ENCODE results near the gene ADGRE2.
A peak's percentile ranks its signal among the peaks of the same experiment; 100 is the strongest.

Gene ADGRE2

DNA sequence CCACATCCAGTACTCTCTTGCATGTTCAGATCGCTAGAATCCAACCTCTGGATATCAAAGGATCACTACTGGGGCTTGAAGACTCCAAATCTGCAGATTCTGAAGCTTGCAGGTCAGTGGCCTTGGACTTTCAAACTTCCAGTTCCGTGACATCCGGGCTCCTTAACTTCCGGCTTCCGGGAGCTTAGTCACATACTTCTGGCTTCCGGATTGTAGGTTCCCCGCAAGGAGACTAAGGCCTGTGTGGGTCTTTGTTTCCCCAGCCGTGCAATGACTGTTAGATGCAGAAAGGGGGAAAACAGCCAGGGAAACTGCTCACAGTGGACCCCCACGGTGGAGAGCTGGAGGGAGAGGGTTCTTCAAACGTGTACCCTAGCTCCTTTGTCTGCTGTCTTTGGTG is 47.2 kb downstream of the ADGRE2 start:
- DNase-seq, result no peak

DNA sequence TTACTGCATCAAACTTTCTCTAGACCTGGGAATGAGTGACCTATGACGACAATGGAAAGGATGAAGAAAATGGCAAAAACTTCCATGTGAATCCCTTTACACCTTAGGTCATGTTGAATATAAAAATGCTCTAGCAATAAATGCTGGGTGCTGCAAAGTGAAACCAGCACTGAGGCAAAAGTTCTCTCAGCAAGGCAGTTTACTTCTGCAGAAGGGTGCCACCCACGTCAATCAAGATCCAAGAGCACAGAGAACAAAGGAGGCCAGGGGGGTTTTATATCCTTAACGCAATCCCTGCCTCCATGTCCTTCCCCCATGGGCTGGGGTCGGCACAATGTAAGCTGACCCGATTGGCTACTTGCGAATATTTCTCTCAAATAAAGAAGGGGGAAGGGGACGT is 49.8 kb downstream of the ADGRE2 start:
- DNase-seq, result no peak

- DNase-seq, result no peak
These were observed 56.2 kb downstream of the ADGRE2 start for GRCh38 chr19:14722127-14722526.

- no peak for DNase-seq
These were observed 59.2 kb downstream of the ADGRE2 start for GRCh38 chr19:14719162-14719561.

GRCh38 chr19:14718522-14719116 is 59.7 kb downstream of the ADGRE2 start:
- DNase-seq, result no peak

DNA sequence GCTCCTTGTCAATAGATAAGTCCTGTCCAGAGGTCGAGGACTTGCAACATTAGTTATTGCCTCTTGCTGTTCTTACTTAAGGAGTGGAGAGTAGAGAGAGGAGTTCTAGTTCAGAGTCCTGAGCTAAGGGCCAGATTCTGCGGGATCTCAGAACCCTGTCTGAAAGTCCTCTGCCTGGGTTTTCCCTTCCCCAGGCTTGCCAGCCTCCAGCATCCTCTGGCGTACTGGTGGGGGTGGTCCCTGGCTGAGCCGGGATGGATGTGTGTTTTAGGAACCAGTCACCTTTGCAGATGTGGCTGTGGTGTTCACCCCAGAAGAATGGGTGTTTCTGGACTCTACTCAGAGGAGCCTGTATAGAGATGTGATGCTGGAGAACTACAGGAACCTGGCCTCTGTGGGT is 62.5 kb downstream of the ADGRE2 start:
- DNase-seq, result no peak

DNA sequence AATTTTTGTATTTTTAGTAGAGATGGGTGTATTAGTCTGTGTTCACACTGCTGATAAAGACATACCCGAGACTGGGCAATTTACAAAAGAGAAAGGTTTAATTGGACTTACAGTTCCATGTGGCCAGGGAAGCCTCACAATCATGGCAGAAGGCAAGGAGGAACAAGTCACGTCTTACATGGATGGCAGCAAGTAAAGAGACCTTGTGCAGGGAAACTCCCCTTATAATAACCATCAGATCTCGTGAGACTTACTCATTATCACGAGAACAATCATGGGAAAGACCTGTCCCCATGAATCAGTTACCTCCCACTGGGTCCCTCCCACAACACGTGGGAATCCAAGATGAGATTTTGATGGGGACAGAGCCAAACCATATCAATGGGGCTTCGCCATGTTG is 73.9 kb downstream of the ADGRE2 start:
- DNase-seq, result no peak

GRCh38 chr19:14703833-14704232 is 74.5 kb downstream of the ADGRE2 start:
- no peak for DNase-seq

DNA sequence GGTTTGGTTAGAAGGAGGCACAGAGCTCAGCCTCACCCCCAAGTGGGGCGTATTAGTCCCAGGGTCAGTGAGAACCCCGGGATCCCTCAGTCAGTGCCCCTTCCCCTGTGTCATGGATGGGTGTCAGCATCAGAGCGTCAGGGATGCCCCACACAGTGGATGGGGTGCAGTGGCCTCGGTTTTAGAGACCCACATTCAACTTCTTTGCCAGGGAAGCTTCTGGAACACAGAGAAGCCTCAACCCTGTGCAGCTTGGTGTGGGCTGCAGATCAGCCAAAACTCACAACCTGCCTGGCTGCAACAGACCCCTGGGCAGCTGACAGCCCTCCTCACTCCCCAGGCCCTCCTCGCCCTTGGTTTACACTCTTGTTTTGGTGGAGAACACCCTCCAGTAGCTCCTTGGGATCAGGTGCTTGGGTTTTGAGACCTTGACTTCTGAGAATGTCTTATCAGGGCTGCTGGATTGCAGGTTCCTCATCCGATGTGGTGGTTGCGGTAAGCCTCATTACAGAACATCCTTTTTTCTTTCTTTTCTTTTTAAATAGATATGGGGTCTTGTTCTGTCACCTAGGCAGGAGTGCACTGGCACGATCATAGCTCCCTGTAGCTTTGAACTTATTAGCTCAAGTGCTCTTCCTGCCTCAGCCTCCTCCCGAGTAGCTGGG is 77.5 kb downstream of the ADGRE2 start:
- no peak for DNase-seq

- no peak for DNase-seq
These were observed 78.7 kb downstream of the ADGRE2 start for GRCh38 chr19:14699641-14700040.

DNA sequence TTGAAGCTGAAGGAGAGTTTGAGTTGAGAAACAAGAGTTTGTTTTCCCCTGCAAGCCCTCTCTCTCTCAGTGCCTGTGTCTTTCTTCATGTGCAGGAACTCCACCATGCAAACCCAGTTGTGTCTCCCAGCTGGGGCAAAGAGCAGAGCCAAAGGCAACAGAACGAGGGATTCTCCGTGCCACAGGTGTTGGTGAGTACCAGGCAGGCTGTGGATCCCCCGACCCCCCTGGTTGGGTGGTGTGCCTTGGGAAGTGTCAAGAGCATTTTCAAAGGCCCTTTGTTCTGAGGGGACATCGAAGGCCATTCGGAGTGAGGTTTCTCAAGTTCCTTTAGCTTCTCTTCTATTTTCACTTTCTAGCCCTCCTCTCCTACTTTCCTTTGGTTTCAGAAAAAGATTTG is 82.9 kb downstream of the ADGRE2 start:
- DNase-seq, result no peak

- DNase-seq, result no peak
These were observed 83.6 kb downstream of the ADGRE2 start for GRCh38 chr19:14694641-14695266.

GRCh38 chr19:14689598-14690503 is 88.5 kb downstream of the ADGRE2 start, which contains the start of gene ZNF333:
Gene ZNF333, plus strand, starts transcription at chr19:14690048. Its CDS starts 3,444 bp downstream, at chr19:14693492.
- DNase-seq, result peak; percentile 72

DNA sequence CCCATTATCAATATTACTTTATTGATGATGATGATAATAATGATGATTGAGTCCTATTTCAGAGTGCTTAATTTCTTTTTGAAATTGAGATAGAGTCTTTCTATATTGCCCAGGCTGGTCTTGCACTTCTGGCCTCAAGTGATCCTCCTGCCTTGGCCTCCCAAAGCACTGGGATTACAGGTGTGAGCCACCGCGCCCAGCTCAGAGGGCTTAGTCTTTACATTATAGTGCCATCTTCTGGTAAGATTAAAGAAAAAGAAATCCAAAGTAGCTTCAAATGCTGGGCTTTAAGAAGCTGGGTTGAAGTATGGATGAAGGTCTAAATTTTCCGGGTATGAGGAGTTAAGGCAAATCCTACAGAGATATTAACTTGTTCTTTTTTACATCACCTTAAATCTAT is 91.9 kb downstream of the ADGRE2 start:
- peak; percentile 8 for DNase-seq

DNA sequence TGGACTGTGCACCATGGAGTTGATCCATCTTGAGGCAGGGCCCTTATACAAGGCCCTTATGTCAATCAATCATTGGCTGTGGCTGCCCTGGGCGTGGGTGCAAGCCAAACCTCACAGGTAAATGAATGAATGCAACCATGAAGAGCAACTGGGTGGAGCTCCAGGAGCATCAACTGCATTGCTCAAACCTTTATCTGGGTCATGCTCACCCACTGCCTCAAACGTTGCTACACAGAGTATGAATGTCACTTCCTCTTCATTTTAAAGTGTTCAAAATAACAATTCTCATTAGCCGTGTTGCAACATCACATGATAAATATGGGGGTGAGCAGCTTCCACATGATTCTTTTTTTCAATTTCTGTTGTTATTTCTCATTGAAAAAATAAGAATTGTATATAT is 94.9 kb downstream of the ADGRE2 start:
- DNase-seq, result no peak
